Mucosa of descending colon (tissue), 3 donors: ENCODE data around the gene SAMD7. TPM values are rescaled to one million over a fixed set of nuclear protein-coding genes. Genes with fewer than 3 reads are reported as not detected.

Experiments used
- ATAC-seq: fragments of 200-7000 bp; cut with Tn5 transposase; one replicate; pipeline ENCODE4 v1.9.1; 2020; ENCODE audit warnings: mild to moderate bottlenecking, moderate library complexity
- DNase-seq, 3 donors: peaks; one replicate each; pipeline ENCODE4 v3.0.0-alpha.2; 2020
- H3K36me3 ChIP-seq: fragments of 200-600 bp; one replicate; pipeline ENCODE4 v1.8.0; 2021; ENCODE audit warnings: low read depth, mild to moderate bottlenecking
- H3K4me1 ChIP-seq: fragments of 200-600 bp; one replicate; pipeline ENCODE4 v1.8.0; 2021; ENCODE audit warnings: low read depth, mild to moderate bottlenecking
- H3K4me3 ChIP-seq: fragments of 200-600 bp; one replicate; pipeline ENCODE4 v1.8.0; 2021; ENCODE audit warnings: mild to moderate bottlenecking
- H3K9me3 ChIP-seq: fragments of 200-600 bp; one replicate; pipeline ENCODE4 v1.8.0; 2021; ENCODE audit warnings: mild to moderate bottlenecking
- CTCF ChIP-seq: fragments of 200-600 bp; IDR thresholded peaks from one replicate; pipeline ENCODE4 v1.8.0; 2022; ENCODE audit warnings: antibody characterized with exemption, mild to moderate bottlenecking
- intact Hi-C, 2 donors: fragments of 100-400 bp; cut with DNase I in 1 of 2; cut with micrococcal nuclease in 1 of 2; formaldehyde crosslinking; loops; one replicate each; pipeline versions ENCODE4 v1.11.0 to v1.11.1; 2022; cut with DNase I, micrococcal nuclease
- total RNA-seq, 3 donors: library from RNA; stranded (reverse); fragmentation: NEBNext Ultra II Directional in 2 of 3; extraction: Animal tissue kit (Norgen Biotek cat#: 25700) in 2 of 3; gene quantifications; one replicate each; pipeline versions ENCODE4 v1.2.1 to v1.2.4, GENCODE V29; 2021 to 2023
- donor health status: DM: no; HTN: no; CAD: no; lungs with moderate emphysema.
- donor health status: DM: no; HTN: no; CAD: no.
- donor health status: DM: no; HTN: yes; CAD: no.

SAMD7 gene
- total RNA-seq, 3 donors from 2014 or later, result not detected

GRCh38 chr3:169968224-169968885 lies 57.0 kb downstream of the SAMD7 start:
- no peak overlapping the region for H3K4me3 ChIP-seq
- H3K36me3 ChIP-seq, result no peaks in the 10 kb centered on the region
- DNase-seq (no peak), ATAC-seq (no peak)
- no peaks in the 10 kb centered on the region for H3K9me3 ChIP-seq
- no peak for TF ChIP-seq CTCF
- peaks cover 16% of the 10 kb centered on the region for H3K4me1 ChIP-seq
- intact Hi-C loops, result no loop called here

- H3K36me3 ChIP-seq, result no peaks in the 10 kb centered on the region
- DNase-seq (no peak), ATAC-seq (no peak)
- H3K4me1 ChIP-seq, result peaks cover 16% of the 10 kb centered on the region
- no peaks in the 10 kb centered on the region for H3K9me3 ChIP-seq
- intact Hi-C loops, result no loop called here
- no peak for TF ChIP-seq CTCF
- H3K4me3 ChIP-seq, result no peak overlapping the region
Measured at GRCh38 chr3:169969174-169970095, 58.1 kb downstream of the SAMD7 start.

GRCh38 chr3:169970847-169971246 lies 59.5 kb downstream of the SAMD7 start:
- DNase-seq (no peak), ATAC-seq (no peak)
- Histone ChIP-seq H3K4me3 (no peak overlapping the region), H3K4me1 (peaks cover 13% of the 10 kb centered on the region), H3K9me3 (no peaks in the 10 kb centered on the region), H3K36me3 (no peaks in the 10 kb centered on the region)
- intact Hi-C loops, result no loop called here
- no peak for TF ChIP-seq CTCF

GRCh38 chr3:169971522-169971921 lies 60.1 kb downstream of the SAMD7 start:
- Histone ChIP-seq H3K4me1 (peaks cover 11% of the 10 kb centered on the region), H3K4me3 (no peak overlapping the region), H3K36me3 (no peaks in the 10 kb centered on the region), H3K9me3 (no peaks in the 10 kb centered on the region)
- ATAC-seq (no peak), DNase-seq (no peak)
- intact Hi-C loops, result no loop called here
- TF ChIP-seq CTCF, result no peak

GRCh38 chr3:169980055-169980454 lies 68.7 kb downstream of the SAMD7 start:
- H3K36me3 ChIP-seq, result peaks cover 2% of the 10 kb centered on the region
- no peak for ATAC-seq
- intact Hi-C loops, result no loop called here
- H3K9me3 ChIP-seq, result no peaks in the 10 kb centered on the region
- no peak for TF ChIP-seq CTCF
- no peak for DNase-seq
- H3K4me3 ChIP-seq, result no peak overlapping the region
- no peaks in the 10 kb centered on the region for H3K4me1 ChIP-seq
